Erythroblast (primary cell): Measurements from ENCODE around the gene FANCI.
"Not testable (repeated sequence)": the region's sequence is repeated elsewhere in the genome, so short reads cannot be mapped to it uniquely, and the experiment has no call there.

Source experiments
- DNase-seq, 2 experiments: peaks; one replicate each; lab custom pipeline; 2025; lab: John Stamatoyannopoulos, UW
- GATA1 ChIP-seq: IDR thresholded peaks from 2 replicates; pipeline ENCODE4 v1.6.1; 2011; ENCODE audit warnings: low read depth, mild to moderate bottlenecking, control low read depth, low read length, moderate library complexity
- POLR2A ChIP-seq: IDR thresholded peaks from 2 replicates; pipeline ENCODE4 v1.6.1; 2011; ENCODE audit warnings: mild to moderate bottlenecking, low read length

Gene FANCI

GRCh38 chr15:89243046-89243690 is 611 bp upstream of the FANCI start:
- TF ChIP-seq POLR2A, result no peak
- TF ChIP-seq GATA1, result no peak
- no peak for DNase-seq

- TF ChIP-seq POLR2A (no peak), GATA1 (no peak)
- DNase-seq, result no peak
These were observed 760 bp downstream of the FANCI start for GRCh38 chr15:89244574-89244903.

GRCh38 chr15:89247446-89247845 is 3.7 kb downstream of the FANCI start:
- no peak for TF ChIP-seq POLR2A
- TF ChIP-seq GATA1, result no peak
- DNase-seq, result no peak

GRCh38 chr15:89248584-89248983 is 4.8 kb downstream of the FANCI start:
- no peak for DNase-seq
- no peak for TF ChIP-seq POLR2A
- TF ChIP-seq GATA1, result no peak

- not testable (repeated sequence) for DNase-seq
These were observed 6.4 kb downstream of the FANCI start for GRCh38 chr15:89250142-89250541.

GRCh38 chr15:89277281-89277680 is 33.5 kb downstream of the FANCI start:
- not testable (repeated sequence) for DNase-seq

GRCh38 chr15:89278307-89278706 is 34.5 kb downstream of the FANCI start:
- no peak for DNase-seq
- TF ChIP-seq POLR2A (no peak), GATA1 (no peak)

GRCh38 chr15:89282631-89283030 is 38.9 kb downstream of the FANCI start:
- TF ChIP-seq POLR2A, result no peak
- TF ChIP-seq GATA1, result no peak
- no peak for DNase-seq

- TF ChIP-seq GATA1 (no peak), POLR2A (no peak)
- no peak for DNase-seq
These were observed 39.4 kb downstream of the FANCI start for GRCh38 chr15:89283201-89283600.

GRCh38 chr15:89291934-89292438 is 48.2 kb downstream of the FANCI start:
- no peak for TF ChIP-seq GATA1
- TF ChIP-seq POLR2A, result no peak
- peak in 1 of 2 experiments; percentile 7 for DNase-seq

- TF ChIP-seq POLR2A, result no peak
- TF ChIP-seq GATA1, result no peak
- no peak for DNase-seq
These were observed 49.2 kb downstream of the FANCI start for GRCh38 chr15:89293012-89293411.

GRCh38 chr15:89299896-89300295 is 56.1 kb downstream of the FANCI start:
- no peak for DNase-seq
- TF ChIP-seq POLR2A (no peak), GATA1 (no peak)

GRCh38 chr15:89301304-89302089 is 57.7 kb downstream of the FANCI start:
- no peak for TF ChIP-seq GATA1
- TF ChIP-seq POLR2A, result no peak
- no peak for DNase-seq

GRCh38 chr15:89303986-89304385 is 60.2 kb downstream of the FANCI start:
- DNase-seq, result no peak
- TF ChIP-seq POLR2A, result no peak
- no peak for TF ChIP-seq GATA1

- no peak for TF ChIP-seq POLR2A
- DNase-seq, result peak; percentile 22 to 39
These were observed 61.6 kb downstream of the FANCI start for GRCh38 chr15:89305395-89305794.
